ENCODE data around the gene SLIT3. TPM values are rescaled to one million over a fixed set of nuclear protein-coding genes. Genes with fewer than 3 reads are reported as not detected.

The SLIT3 gene
- total and polyA plus RNA-seq, 2 experiments from 2014 or later, result 0.59 to 0.71 TPM

- Histone ChIP-seq H3K4me2 (no peak overlapping the region), H3K27ac (ENCODE audit: low read depth) (no peak overlapping the region), H3F3A (replicated peaks; ENCODE audit: low read depth) (no peaks in the 10 kb centered on the region), H4K20me1 (replicated peaks; ENCODE audit: insufficient read depth) (no peaks in the 10 kb centered on the region), H2AFZ (no peak overlapping the region), H3K79me2 (replicated peaks; ENCODE audit: insufficient read depth) (no peaks in the 10 kb centered on the region), H3K4me1 (ENCODE audit: insufficient read depth) (peaks cover 16% of the 10 kb centered on the region), H3K9me2 (ENCODE audit: insufficient read depth) (no peaks in the 10 kb centered on the region), H3K27me3 (ENCODE audit: insufficient read depth) (no peaks in the 10 kb centered on the region), H3K36me3 (ENCODE audit: insufficient read depth) (no peaks in the 10 kb centered on the region), H3K4me3 (no peak overlapping the region)
- TF ChIP-seq POLR2AphosphoS5 (IDR thresholded peaks at IDR 0.05; ENCODE audit: low read depth), result no peak
- no peak for TF ChIP-seq ZNF114 (CRISPR knock-in tag; IDR thresholded peaks at IDR 0.05)
- no peak for TF ChIP-seq EZH2 (IDR thresholded peaks at IDR 0.05; ENCODE audit: low read depth, unreplicated experiment)
- TF ChIP-seq ETS1 (IDR thresholded peaks at IDR 0.05), result no peak
- TF ChIP-seq ZNF331 (CRISPR knock-in tag; IDR thresholded peaks at IDR 0.05; ENCODE audit: low read depth), result no peak
- no peak for TF ChIP-seq CREB1 (CRISPR knock-in tag; IDR thresholded peaks at IDR 0.05; ENCODE audit: low read depth)
- TF ChIP-seq STAT1 (IDR thresholded peaks at IDR 0.05; ENCODE audit: unreplicated experiment), result no peak
- TF ChIP-seq EZH2phosphoT487 (IDR thresholded peaks at IDR 0.05; ENCODE audit: unreplicated experiment), result no peak
- TF ChIP-seq REST (IDR thresholded peaks at IDR 0.05; ENCODE audit: unreplicated experiment), result no peak
- no peak for TF ChIP-seq JUNB (IDR thresholded peaks at IDR 0.05; ENCODE audit: unreplicated experiment)
- TF ChIP-seq CTCF (conservative IDR thresholded peaks at IDR 0.05; ENCODE audit: low read depth in 2 of 2), result no peak
- TF ChIP-seq ZNF462 (CRISPR knock-in tag; IDR thresholded peaks at IDR 0.05), result no peak
- no peak for TF ChIP-seq NANOG (IDR thresholded peaks at IDR 0.05; ENCODE audit: borderline replicate concordance)
- peaks cover 1% of the 10 kb centered on the region for H3K27me3 Mint-ChIP-seq (ENCODE audit: insufficient read depth, low read depth, poor library complexity)
- H3K4me1 Mint-ChIP-seq, result peaks cover 40% of the 10 kb centered on the region
- no peak for DNase-seq (ENCODE audit: low spot score)
- peaks cover 9% of the 10 kb centered on the region; the same call in 1 of the 3 replicates for H3K36me3 Mint-ChIP-seq (ENCODE audit: low read depth)
- H3K4me3 Mint-ChIP-seq, result no peak overlapping the region
- H3K27ac Mint-ChIP-seq, result no peak overlapping the region
- no peak for ATAC-seq
- H3K9me3 Mint-ChIP-seq, result peaks cover 8% of the 10 kb centered on the region; the same call in 2 of the 3 replicates
Observed at GRCh38 chr5:169152946-169153345, 148.0 kb downstream of the SLIT3 start.

Measured in GM23338 (cell line).